Measurements from ENCODE around the gene PDCD1. TPM values are rescaled to one million over a fixed set of nuclear protein-coding genes. Genes with fewer than 3 reads are reported as not detected.

The PDCD1 gene
- total RNA-seq, 1 experiment from 2014 or later = not detected

- H3K27ac ChIP-seq = no peak overlapping the region
- BruUV-seq (replicated peaks) = no TSS peak
Observed at GRCh38 chr2:241895427-241895711, 36.7 kb upstream of the PDCD1 start.

GRCh38 chr2:241894681-241895426 is 36.2 kb upstream of the PDCD1 start:
- Histone ChIP-seq H3K9me3 (ENCODE audit: insufficient read depth, low read depth) (no peaks in the 10 kb centered on the region), H3K4me3 (no peak overlapping the region), H3K27me3 (ENCODE audit: insufficient read depth, low read depth) (peaks cover 49% of the 10 kb centered on the region), H3F3A (ENCODE audit: insufficient read depth, low read depth) (0 out of 2 replicates have a peak, but pooled peaks cover 6% of the 10 kb centered on the region), H3K36me3 (ENCODE audit: low read depth) (no peaks in the 10 kb centered on the region), H3K4me1 (replicated peaks; ENCODE audit: insufficient read depth) (peaks cover 16% of the 10 kb centered on the region; the same call in 1 of the 2 replicates), H2AFZ (no peak overlapping the region), H3K9me2 (ENCODE audit: insufficient read depth) (no peaks in the 10 kb centered on the region), H4K20me1 (ENCODE audit: insufficient read depth) (no peaks in the 10 kb centered on the region), H3K79me2 (ENCODE audit: low read depth) (no peaks in the 10 kb centered on the region), H3K27ac (no peak overlapping the region), H3K4me2 (no peak overlapping the region)
- TF ChIP-seq EZH2 (IDR thresholded peaks at IDR 0.05; ENCODE audit: low read depth) (no peak), CTCF (conservative IDR thresholded peaks at IDR 0.05) (no peak)
- CTCF ChIA-PET = interaction anchor here (0.6 kb wide), 2 partner anchors 11 to 84 kb away, joined by 3 to 20 read pairs; no protein-coding TSS in a partner anchor
- POLR2A ChIA-PET (ENCODE audit: unreplicated experiment) = interaction anchor here (0.6 kb wide), 1 partner anchor 451 kb away, joined by 3 read pairs; no protein-coding TSS in a partner anchor
- intact Hi-C loops (cut with micrococcal nuclease; ENCODE audit: unreplicated experiment) = no loop called here
- DNase-seq = no peak
- BruUV-seq (replicated peaks) = no TSS peak

More at GRCh38 chr2:241895427-241895711, 36.7 kb upstream of the PDCD1 start:
- intact Hi-C loops (cut with micrococcal nuclease; ENCODE audit: unreplicated experiment) = no loop called here
- 0 out of 2 replicates have a peak, but pooled peaks cover 6% of the 10 kb centered on the region for H3F3A ChIP-seq (ENCODE audit: insufficient read depth, low read depth)
- H3K36me3 ChIP-seq (ENCODE audit: low read depth) = no peaks in the 10 kb centered on the region
- ChIA-PET CTCF (no interaction called here), POLR2A (ENCODE audit: unreplicated experiment) (interaction anchor here (0.6 kb wide), 1 partner anchor 452 kb away, joined by 3 read pairs; no protein-coding TSS in a partner anchor)
- H3K4me2 ChIP-seq = no peak overlapping the region
- H2AFZ ChIP-seq = no peak overlapping the region
- peaks cover 16% of the 10 kb centered on the region; the same call in 1 of the 2 replicates for H3K4me1 ChIP-seq (replicated peaks; ENCODE audit: insufficient read depth)
- no peak overlapping the region for H3K4me3 ChIP-seq
- no peaks in the 10 kb centered on the region for H4K20me1 ChIP-seq (ENCODE audit: insufficient read depth)
- H3K9me2 ChIP-seq (ENCODE audit: insufficient read depth) = no peaks in the 10 kb centered on the region
- no peaks in the 10 kb centered on the region for H3K9me3 ChIP-seq (ENCODE audit: insufficient read depth, low read depth)
- H3K27me3 ChIP-seq (ENCODE audit: insufficient read depth, low read depth) = peaks cover 54% of the 10 kb centered on the region
- H3K79me2 ChIP-seq (ENCODE audit: low read depth) = no peaks in the 10 kb centered on the region
- DNase-seq = no peak
- TF ChIP-seq CTCF (conservative IDR thresholded peaks at IDR 0.05) (no peak), EZH2 (IDR thresholded peaks at IDR 0.05; ENCODE audit: low read depth) (no peak)

DNA sequence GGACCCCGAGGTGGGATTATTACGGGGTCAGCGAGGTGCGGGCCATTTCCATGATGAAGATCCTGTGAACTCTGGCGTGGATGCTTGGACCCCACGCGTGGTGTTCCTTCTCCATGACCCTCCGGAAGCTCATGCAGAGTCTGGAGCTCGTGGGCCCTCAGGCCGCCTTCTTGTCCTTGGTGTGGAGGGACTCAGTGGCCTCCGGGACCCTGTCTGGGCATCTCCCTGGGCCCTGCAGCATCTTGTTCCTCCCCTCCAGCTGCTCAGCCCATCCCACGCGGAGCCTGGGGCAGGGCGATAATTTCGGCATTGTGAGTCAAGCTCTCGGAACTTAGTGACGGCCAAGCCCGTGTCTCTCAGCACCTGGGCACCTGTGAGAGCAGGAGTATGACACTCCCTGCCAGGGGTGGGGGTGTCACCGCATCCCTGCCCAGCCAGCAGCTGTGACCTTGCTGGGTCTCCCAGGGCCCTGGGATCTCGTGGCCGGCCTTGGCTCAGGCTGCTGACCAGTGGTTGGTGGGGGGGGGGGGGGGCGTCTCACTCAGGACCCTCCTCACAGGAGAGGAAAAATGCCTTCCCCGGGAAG is 35.5 kb upstream of the PDCD1 start:
- CTCF ChIA-PET = interaction anchor here (0.6 kb wide), 3 partner anchors 12 to 170 kb away, joined by 3 to 20 read pairs (median 3); no protein-coding TSS in a partner anchor

More for the DNA sequence above, 35.5 kb upstream of the PDCD1 start:
- no peak for TF ChIP-seq CTCF (conservative IDR thresholded peaks at IDR 0.05)
- no peak for TF ChIP-seq EZH2 (IDR thresholded peaks at IDR 0.05; ENCODE audit: low read depth)
- H3K36me3 ChIP-seq (ENCODE audit: low read depth) = no peaks in the 10 kb centered on the region
- peaks cover 16% of the 10 kb centered on the region; the same call in 1 of the 2 replicates for H3K4me1 ChIP-seq (replicated peaks; ENCODE audit: insufficient read depth)
- H3K79me2 ChIP-seq (ENCODE audit: low read depth) = no peaks in the 10 kb centered on the region
- H4K20me1 ChIP-seq (ENCODE audit: insufficient read depth) = no peaks in the 10 kb centered on the region
- no peak for DNase-seq
- POLR2A ChIA-PET (ENCODE audit: unreplicated experiment) = no interaction called here
- no peak overlapping the region for H3K4me3 ChIP-seq
- intact Hi-C loops (cut with micrococcal nuclease; ENCODE audit: unreplicated experiment) = no loop called here
- BruUV-seq (replicated peaks) = no TSS peak
- no peak overlapping the region for H3K4me2 ChIP-seq
- no peak overlapping the region for H3K27ac ChIP-seq
- H3F3A ChIP-seq (ENCODE audit: insufficient read depth, low read depth) = 0 out of 2 replicates have a peak, but pooled peaks cover 6% of the 10 kb centered on the region
- H3K27me3 ChIP-seq (ENCODE audit: insufficient read depth, low read depth) = peaks cover 43% of the 10 kb centered on the region
- H3K9me2 ChIP-seq (ENCODE audit: insufficient read depth) = no peaks in the 10 kb centered on the region
- no peak overlapping the region for H2AFZ ChIP-seq
- no peaks in the 10 kb centered on the region for H3K9me3 ChIP-seq (ENCODE audit: insufficient read depth, low read depth)
